ENCODE results near the gene MSRB1.

Gene MSRB1

GRCh38 chr16:1906055-1906845 lies 36.7 kb downstream of the MSRB1 start:
- Histone ChIP-seq H3K4me2 (ENCODE audit: low read length) (no peak overlapping the region), H3K27me3 (ENCODE audit: insufficient read depth, low read length) (no peaks in the 10 kb centered on the region), H2AFZ (ENCODE audit: low read length) (no peak overlapping the region), H3K4me1 (ENCODE audit: insufficient read depth, low read length, severe bottlenecking) (no peaks in the 10 kb centered on the region), H3K36me3 (ENCODE audit: insufficient read depth, low read length) (no peaks in the 10 kb centered on the region), H3K9me2 (ENCODE audit: low read depth, low read length) (no peaks in the 10 kb centered on the region), H3F3A (ENCODE audit: insufficient read depth, low read length) (no peaks in the 10 kb centered on the region), H4K20me1 (ENCODE audit: insufficient read depth, low read length) (no peaks in the 10 kb centered on the region), H3K9me3 (ENCODE audit: low read length) (no peaks in the 10 kb centered on the region), H3K9ac (ENCODE audit: low read length) (no peak overlapping the region), H3K27ac (ENCODE audit: low read depth, low read length, poor library complexity, severe bottlenecking) (no peak overlapping the region), H3K79me2 (ENCODE audit: insufficient read depth, low read length) (no peaks in the 10 kb centered on the region), H3K4me3 (ENCODE audit: low read depth, low read length, poor library complexity, severe bottlenecking) (no peak overlapping the region)
- TF ChIP-seq CTCF (IDR thresholded peaks at IDR 0.05; ENCODE audit: low read length) = no peak
- TF ChIP-seq EZH2 (IDR thresholded peaks at IDR 0.05; ENCODE audit: borderline replicate concordance, low read length) = no peak

- H3K27ac ChIP-seq (ENCODE audit: low read depth, low read length, poor library complexity, severe bottlenecking) = no peak overlapping the region
- H4K20me1 ChIP-seq (ENCODE audit: insufficient read depth, low read length) = no peaks in the 10 kb centered on the region
- H2AFZ ChIP-seq (ENCODE audit: low read length) = no peak overlapping the region
- H3K4me3 ChIP-seq (ENCODE audit: low read depth, low read length, poor library complexity, severe bottlenecking) = no peak overlapping the region
- H3F3A ChIP-seq (ENCODE audit: insufficient read depth, low read length) = no peaks in the 10 kb centered on the region
- no peak overlapping the region for H3K9ac ChIP-seq (ENCODE audit: low read length)
- H3K4me2 ChIP-seq (ENCODE audit: low read length) = no peak overlapping the region
- no peaks in the 10 kb centered on the region; the same call in 1 of the 2 replicates for H3K27me3 ChIP-seq (ENCODE audit: insufficient read depth, low read length)
- no peaks in the 10 kb centered on the region for H3K36me3 ChIP-seq (ENCODE audit: insufficient read depth, low read length)
- H3K4me1 ChIP-seq (ENCODE audit: insufficient read depth, low read length, severe bottlenecking) = no peaks in the 10 kb centered on the region
- no peaks in the 10 kb centered on the region for H3K9me2 ChIP-seq (ENCODE audit: low read depth, low read length)
- H3K9me3 ChIP-seq (ENCODE audit: low read length) = no peaks in the 10 kb centered on the region
- TF ChIP-seq CTCF (IDR thresholded peaks at IDR 0.05; ENCODE audit: low read length) (no peak), EZH2 (IDR thresholded peaks at IDR 0.05; ENCODE audit: borderline replicate concordance, low read length) (no peak)
- H3K79me2 ChIP-seq (ENCODE audit: insufficient read depth, low read length) = no peaks in the 10 kb centered on the region
Measured at GRCh38 chr16:1903845-1904840, 38.9 kb downstream of the MSRB1 start.

GRCh38 chr16:1903220-1903574 lies 39.8 kb downstream of the MSRB1 start:
- Histone ChIP-seq H3K4me1 (ENCODE audit: insufficient read depth, low read length, severe bottlenecking) (no peaks in the 10 kb centered on the region), H3F3A (ENCODE audit: insufficient read depth, low read length) (no peaks in the 10 kb centered on the region), H3K4me2 (ENCODE audit: low read length) (no peak overlapping the region), H4K20me1 (ENCODE audit: insufficient read depth, low read length) (no peaks in the 10 kb centered on the region), H3K9me2 (ENCODE audit: low read depth, low read length) (no peaks in the 10 kb centered on the region), H3K9ac (ENCODE audit: low read length) (no peak overlapping the region), H3K36me3 (ENCODE audit: insufficient read depth, low read length) (no peaks in the 10 kb centered on the region), H2AFZ (ENCODE audit: low read length) (no peak overlapping the region), H3K4me3 (ENCODE audit: low read depth, low read length, poor library complexity, severe bottlenecking) (no peak overlapping the region), H3K9me3 (ENCODE audit: low read length) (no peaks in the 10 kb centered on the region), H3K27ac (ENCODE audit: low read depth, low read length, poor library complexity, severe bottlenecking) (no peak overlapping the region), H3K27me3 (ENCODE audit: insufficient read depth, low read length) (no peaks in the 10 kb centered on the region; the same call in 1 of the 2 replicates), H3K79me2 (ENCODE audit: insufficient read depth, low read length) (no peaks in the 10 kb centered on the region)
- no peak for TF ChIP-seq EZH2 (IDR thresholded peaks at IDR 0.05; ENCODE audit: borderline replicate concordance, low read length)
- TF ChIP-seq CTCF (IDR thresholded peaks at IDR 0.05; ENCODE audit: low read length) = no peak

All from OCI-LY1 (cell line).